Subcutaneous abdominal adipose tissue (tissue), 5 donors: ENCODE measurements around the gene FGF19.

Experiments
- H3K27ac ChIP-seq: one replicate; pipeline ENCODE4 v1.7.0; 2013; ENCODE audit warnings: low read depth, mild to moderate bottlenecking, inconsistent platforms, low read length, moderate library complexity
- H3K27me3 ChIP-seq, 5 donors: one replicate each; pipeline ENCODE4 v1.7.0; 2013; ENCODE audit warnings: low read length in 5 of 5, inconsistent platforms in 1 of 5; ENCODE audit not compliant: control insufficient read depth in 5 of 5, insufficient read depth in 4 of 5
- H3K36me3 ChIP-seq, 5 donors: one replicate each; pipeline ENCODE4 v1.7.0; 2013; ENCODE audit warnings: low read length in 5 of 5; ENCODE audit not compliant: control insufficient read depth in 5 of 5, insufficient read depth in 5 of 5
- H3K4me1 ChIP-seq, 5 donors: one replicate each; pipeline ENCODE4 v1.7.0; 2013; ENCODE audit warnings: low read length in 5 of 5, mild to moderate bottlenecking in 3 of 5, moderate library complexity in 1 of 5; ENCODE audit not compliant: control insufficient read depth in 5 of 5, insufficient read depth in 5 of 5
- H3K4me3 ChIP-seq, 5 donors: one replicate each; pipeline ENCODE4 v1.7.0; 2013; ENCODE audit warnings: low read length in 5 of 5, low read depth in 1 of 5
- H3K9ac ChIP-seq, 5 donors: one replicate each; pipeline ENCODE4 v1.7.0; 2013; ENCODE audit warnings: low read length in 5 of 5, mild to moderate bottlenecking in 4 of 5, moderate library complexity in 3 of 5
- H3K9me3 ChIP-seq, 5 donors: one replicate each; pipeline ENCODE4 v1.7.0; 2013; ENCODE audit warnings: low read length in 5 of 5; ENCODE audit not compliant: control insufficient read depth in 5 of 5
- donor health status: healthy.
- donor health status: healthy.
- donor health status: healthy.
- donor health status: healthy.
- donor health status: healthy.

FGF19 gene

DNA sequence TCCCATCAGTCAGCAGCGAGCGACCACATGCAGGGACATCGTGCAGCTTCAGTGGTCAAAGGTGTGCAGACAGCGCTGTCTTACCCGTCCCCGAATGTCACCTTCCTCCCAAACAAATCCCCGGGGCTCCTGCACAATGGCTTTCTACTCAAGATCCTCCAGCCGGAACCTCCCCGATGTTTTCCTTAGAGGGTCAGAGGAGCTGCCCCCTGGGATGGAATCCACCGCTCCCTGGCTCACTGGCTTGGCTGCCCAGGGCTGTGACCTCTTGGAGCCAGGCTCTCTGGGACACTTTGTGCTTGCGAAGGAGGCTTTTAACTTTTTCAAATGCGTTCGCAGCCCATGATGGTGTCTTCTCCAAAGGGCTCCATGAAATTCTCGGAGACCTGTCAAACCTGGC lies 17.3 kb upstream of the FGF19 start:
- H3K9me3 ChIP-seq: no peaks in the 10 kb centered on the region
- no peak overlapping the region for H3K4me3 ChIP-seq
- no peak overlapping the region for H3K9ac ChIP-seq
- no peaks in the 10 kb centered on the region for H3K36me3 ChIP-seq
- H3K27ac ChIP-seq: no peak overlapping the region
- peaks cover 0 to 7% (median 0%) of the 10 kb centered on the region in 5 donors for H3K4me1 ChIP-seq
- H3K27me3 ChIP-seq: peaks cover 37 to 77% (median 58%) of the 10 kb centered on the region in 5 donors

- Histone ChIP-seq H3K36me3 (no peaks in the 10 kb centered on the region), H3K9ac (no peak overlapping the region), H3K9me3 (no peaks in the 10 kb centered on the region), H3K4me1 (peaks cover 0 to 7% (median 0%) of the 10 kb centered on the region in 5 donors), H3K27me3 (peaks cover 34 to 63% (median 50%) of the 10 kb centered on the region in 5 donors), H3K27ac (no peak overlapping the region), H3K4me3 (no peak overlapping the region)
Measured at GRCh38 chr11:69718912-69719311, 15.1 kb upstream of the FGF19 start.

DNA sequence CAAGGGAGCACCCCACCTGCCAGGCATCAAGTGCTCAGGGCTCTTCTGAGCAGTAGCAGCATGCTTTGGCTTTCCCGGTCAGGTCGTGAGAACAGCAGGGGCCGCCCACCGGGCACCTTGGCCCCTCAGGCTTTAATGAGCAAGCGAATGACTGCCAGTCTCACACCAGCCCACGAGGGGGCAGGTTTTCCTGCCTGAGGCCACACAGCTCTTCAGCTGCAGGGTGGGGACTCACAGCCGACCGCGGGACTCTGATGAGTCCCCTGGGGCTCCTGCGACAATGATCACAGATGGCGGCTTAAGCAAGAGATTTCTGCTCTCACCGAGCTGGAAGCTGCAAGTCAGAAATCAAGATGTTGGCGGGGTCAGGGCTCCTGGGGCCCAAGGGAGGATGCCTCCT lies 14.3 kb upstream of the FGF19 start:
- H3K9ac ChIP-seq: no peak overlapping the region
- H3K36me3 ChIP-seq: no peaks in the 10 kb centered on the region
- no peaks in the 10 kb centered on the region for H3K9me3 ChIP-seq
- no peak overlapping the region for H3K4me3 ChIP-seq
- peaks cover 0 to 7% (median 0%) of the 10 kb centered on the region in 5 donors for H3K4me1 ChIP-seq
- H3K27ac ChIP-seq: no peak overlapping the region
- H3K27me3 ChIP-seq: peaks cover 34 to 59% (median 47%) of the 10 kb centered on the region in 5 donors

DNA sequence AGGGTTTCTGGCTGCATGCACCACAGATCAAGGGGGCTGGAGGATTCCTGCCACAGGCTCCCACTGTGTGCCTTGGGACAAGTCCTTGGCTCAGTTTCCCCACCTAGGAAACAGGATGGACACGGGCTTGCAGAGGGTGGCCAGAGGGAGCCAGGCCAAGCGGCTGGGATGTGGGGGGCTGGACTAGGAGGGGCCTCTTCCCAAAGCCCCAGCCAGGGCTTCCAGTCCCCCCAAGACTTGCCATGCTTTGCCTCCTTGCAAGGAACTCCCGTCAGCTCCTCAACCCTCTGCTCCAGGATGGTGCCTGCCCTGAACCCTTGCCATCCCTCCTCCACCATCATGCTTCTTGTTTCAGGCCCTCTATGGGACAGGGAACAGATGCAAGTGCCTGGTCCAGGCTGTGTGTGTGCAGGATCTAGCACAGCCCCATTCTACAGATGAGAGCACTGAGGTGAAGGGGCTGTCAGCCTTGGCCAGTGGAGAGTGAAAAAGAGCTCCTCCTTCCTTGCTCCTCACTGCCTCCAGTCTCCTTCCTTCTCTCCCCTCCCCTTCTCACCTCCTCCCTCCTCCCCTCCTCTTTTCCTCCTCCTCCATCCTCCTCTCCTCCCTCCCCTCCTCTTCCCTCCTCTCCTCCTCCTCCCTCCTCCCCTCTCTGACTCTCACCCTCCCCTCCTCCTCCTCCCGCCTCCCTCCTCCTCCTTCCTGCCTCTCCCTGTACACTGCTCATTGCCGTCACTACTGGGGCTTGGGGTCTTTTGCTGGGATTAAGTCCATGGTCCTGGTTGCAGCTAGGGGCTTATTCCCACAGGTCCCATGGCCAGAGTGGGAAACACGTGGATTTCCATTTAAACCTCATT lies 13.3 kb upstream of the FGF19 start:
- Histone ChIP-seq H3K4me3 (no peak overlapping the region), H3K9me3 (no peaks in the 10 kb centered on the region), H3K9ac (no peak overlapping the region), H3K27me3 (peaks cover 27 to 58% (median 48%) of the 10 kb centered on the region in 5 donors), H3K36me3 (no peaks in the 10 kb centered on the region), H3K27ac (no peak overlapping the region), H3K4me1 (peaks cover 0 to 12% (median 5%) of the 10 kb centered on the region in 5 donors)

DNA sequence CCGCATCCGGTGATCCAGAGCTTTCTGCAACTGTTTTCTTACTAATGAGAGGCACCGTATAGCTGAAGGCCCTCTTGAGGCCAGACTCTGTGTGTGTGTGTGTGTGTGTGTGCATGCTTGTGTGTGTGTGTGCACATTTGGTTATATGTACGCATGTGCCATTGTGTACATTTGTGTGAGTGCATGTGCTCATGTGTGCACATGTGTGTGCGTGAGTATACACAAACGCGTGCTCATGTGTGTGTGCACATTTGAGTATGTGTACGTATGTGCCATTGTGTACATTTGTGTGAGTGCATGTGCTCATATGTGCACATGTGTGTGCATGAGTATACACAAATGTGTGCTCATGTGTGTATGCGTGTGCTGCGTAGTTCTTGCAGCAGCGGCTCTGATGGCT lies 12.3 kb upstream of the FGF19 start:
- H3K9me3 ChIP-seq: no peaks in the 10 kb centered on the region
- H3K27ac ChIP-seq: no peak overlapping the region
- H3K4me3 ChIP-seq: no peak overlapping the region
- peaks cover 0 to 12% (median 5%) of the 10 kb centered on the region in 5 donors for H3K4me1 ChIP-seq
- no peak overlapping the region for H3K9ac ChIP-seq
- peaks cover 20 to 48% (median 38%) of the 10 kb centered on the region in 5 donors for H3K27me3 ChIP-seq
- H3K36me3 ChIP-seq: no peaks in the 10 kb centered on the region

DNA sequence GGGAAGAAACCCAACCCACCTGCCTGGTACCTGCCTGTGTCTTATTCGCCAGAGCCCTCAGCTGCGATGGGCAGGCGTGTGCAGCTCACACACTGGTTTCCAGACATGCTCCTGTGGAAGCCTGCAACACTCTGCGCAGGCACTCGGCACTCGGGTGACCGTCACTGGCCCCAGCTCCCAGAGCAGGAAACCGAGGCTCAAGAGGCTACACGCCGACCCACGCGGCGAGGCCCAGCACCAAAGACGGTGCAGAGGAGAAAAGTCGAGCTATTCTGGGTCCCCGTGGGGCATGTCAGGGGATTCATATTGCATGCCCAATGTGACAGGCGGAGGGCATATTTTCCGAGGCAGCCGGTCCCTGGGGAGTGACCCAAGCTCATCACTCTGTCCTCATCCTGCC lies 11.6 kb upstream of the FGF19 start:
- Histone ChIP-seq H3K36me3 (no peaks in the 10 kb centered on the region), H3K4me1 (peaks cover 0 to 12% (median 5%) of the 10 kb centered on the region in 5 donors), H3K27ac (no peak overlapping the region), H3K9ac (no peak overlapping the region), H3K9me3 (no peaks in the 10 kb centered on the region), H3K4me3 (no peak overlapping the region), H3K27me3 (peaks cover 20 to 45% (median 37%) of the 10 kb centered on the region in 5 donors)

DNA sequence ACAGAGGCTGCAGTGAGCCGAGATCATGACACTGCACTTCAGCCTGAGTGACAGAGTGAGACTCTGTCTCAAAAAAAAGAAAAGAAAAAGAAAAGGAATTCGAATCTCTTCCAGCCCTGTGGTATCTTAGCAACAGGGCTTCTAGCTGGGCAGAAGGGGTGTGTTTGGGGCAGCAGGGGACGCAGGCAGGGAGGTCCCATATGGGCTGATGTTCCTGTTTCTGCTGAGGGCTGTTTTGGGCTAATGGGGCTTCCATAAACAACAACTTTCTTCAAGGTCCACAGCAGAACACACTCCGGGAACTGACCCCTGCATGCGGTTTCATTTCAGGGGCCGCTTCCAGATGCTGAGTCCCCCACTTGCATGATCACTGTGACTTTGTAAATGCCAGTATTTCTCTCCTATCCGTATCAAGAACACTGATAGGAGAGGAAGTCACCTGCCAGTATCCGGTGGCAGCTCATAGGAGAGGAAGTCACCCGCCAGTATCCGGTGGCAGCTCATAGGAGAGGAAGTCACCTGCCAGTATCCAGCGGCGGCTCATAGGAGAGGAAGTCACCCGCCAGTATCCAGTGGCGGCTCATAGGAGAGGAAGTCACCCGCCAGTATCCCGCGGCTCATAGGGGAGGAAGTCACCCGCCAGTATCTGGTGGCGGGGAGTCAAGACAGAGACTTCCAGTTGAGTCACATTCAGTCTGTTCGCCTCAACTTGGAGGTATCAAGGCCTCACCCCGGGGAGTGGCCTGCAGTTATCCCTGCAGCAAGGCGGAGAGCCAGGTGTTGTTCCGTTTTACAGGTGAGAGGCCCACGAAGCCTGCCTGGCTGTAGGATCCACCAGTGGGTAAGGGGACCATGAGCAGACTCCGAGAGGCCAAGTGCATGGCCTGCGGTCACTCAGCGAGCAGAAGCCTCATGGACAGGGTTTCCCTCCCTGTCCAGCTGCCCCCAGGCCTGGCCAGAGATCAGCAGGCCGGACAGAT lies 8.3 kb upstream of the FGF19 start:
- Histone ChIP-seq H3K27me3 (peaks cover 3 to 22% (median 18%) of the 10 kb centered on the region in 5 donors), H3K4me3 (no peak overlapping the region), H3K36me3 (no peaks in the 10 kb centered on the region), H3K4me1 (peaks cover 0 to 6% (median 4%) of the 10 kb centered on the region in 5 donors), H3K9ac (no peak overlapping the region), H3K27ac (no peak overlapping the region), H3K9me3 (no peaks in the 10 kb centered on the region)

DNA sequence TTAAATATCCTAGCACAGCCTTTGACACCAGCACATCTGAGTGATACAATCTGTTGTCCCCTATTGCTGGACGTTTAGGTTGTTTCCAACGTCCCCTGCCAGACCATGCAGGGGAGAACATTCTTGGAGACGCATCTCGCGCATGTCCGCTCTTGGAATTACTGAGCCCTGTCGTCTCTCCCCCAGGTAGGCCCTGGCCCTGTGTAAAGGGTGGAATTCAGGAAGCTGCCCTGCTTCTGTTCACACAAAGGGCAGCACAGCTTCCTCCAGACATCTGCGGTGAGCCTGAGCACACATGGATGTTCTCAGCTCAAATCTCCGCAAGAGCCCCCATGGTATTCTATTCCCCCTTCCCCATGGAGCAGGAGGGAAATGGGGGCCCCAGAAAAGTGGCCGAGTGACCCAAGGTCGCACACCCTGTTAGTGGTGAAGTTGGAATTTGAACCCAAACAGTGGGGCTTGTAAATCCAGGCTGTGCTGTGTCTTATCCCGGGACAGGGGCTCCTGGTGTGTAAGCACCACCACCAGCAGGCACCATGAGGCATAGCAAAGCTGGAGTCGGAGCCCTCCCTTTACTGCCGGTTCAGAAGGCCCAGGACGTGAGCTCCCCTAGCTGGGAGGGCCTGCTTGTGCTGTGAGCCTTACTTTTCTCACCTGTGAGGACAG lies 5.0 kb upstream of the FGF19 start:
- Histone ChIP-seq H3K27me3 (peaks cover 10 to 45% (median 29%) of the 10 kb centered on the region in 5 donors), H3K27ac (no peak overlapping the region), H3K9me3 (no peaks in the 10 kb centered on the region), H3K9ac (no peak overlapping the region), H3K36me3 (no peaks in the 10 kb centered on the region), H3K4me3 (no peak overlapping the region), H3K4me1 (peaks cover 0 to 15% (median 13%) of the 10 kb centered on the region in 5 donors)

DNA sequence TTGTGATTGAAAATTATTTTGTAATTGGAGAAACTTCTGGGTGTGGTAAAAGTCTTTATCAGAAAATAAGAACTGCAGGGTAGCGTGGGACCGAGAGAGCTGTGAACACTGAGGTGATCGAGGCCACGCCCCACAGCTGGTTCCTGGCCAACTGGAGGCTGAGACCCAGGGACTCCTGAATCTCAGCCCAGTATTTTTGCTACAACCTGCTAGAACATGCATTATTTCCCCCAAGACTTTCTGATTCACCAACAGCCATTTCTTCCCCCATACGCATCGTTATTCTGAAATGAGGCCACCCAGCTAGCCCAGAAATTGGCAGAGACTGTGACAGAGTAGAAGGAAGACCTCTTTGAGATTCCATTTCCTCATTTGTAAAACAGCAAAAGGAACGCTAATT lies 3.4 kb upstream of the FGF19 start:
- no peak overlapping the region for H3K4me3 ChIP-seq
- no peaks in the 10 kb centered on the region for H3K9me3 ChIP-seq
- H3K27ac ChIP-seq: no peak overlapping the region
- H3K27me3 ChIP-seq: peaks cover 21 to 53% (median 39%) of the 10 kb centered on the region in 5 donors
- no peak overlapping the region for H3K9ac ChIP-seq
- H3K36me3 ChIP-seq: no peaks in the 10 kb centered on the region
- H3K4me1 ChIP-seq: peaks cover 0 to 21% (median 8%) of the 10 kb centered on the region in 5 donors
